Measurements from ENCODE around the gene WASHC2C.
"Not testable (repeated sequence)": the region's sequence is repeated elsewhere in the genome, so short reads cannot be mapped to it uniquely, and the experiment has no call there.

DNA sequence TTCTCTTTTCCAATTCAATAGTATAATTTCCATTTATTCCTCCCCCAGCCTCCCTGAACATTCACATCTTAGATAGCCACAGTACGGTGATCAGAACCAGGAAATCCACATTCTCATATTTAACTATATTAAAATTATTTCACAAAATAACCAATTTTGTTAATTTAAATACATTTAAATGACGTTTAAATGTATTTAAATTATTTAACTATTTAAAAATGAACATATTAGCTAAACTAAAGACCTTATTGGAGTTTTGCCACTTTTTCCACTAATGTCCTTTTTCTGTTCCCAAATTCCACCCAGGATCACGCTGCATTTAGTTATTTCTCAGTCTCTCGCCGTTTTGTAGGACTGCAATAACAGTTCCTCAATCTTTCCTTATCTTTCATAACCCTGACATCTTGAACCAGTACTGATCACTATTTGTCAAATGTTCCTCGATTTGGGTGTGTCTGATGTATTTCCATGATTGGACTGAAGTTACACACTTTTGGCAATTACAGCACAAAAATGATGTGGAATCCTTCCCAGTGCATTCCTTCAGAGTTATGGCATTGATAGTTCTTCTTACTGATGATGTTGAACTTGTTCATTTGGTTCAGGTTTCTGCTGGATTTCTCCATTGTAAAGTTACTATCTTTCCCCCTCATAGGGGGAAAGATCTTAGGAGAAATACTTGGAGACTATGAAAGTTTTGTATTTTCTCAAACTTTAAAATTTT is 93.2 kb downstream of the WASHC2C start:
- TF ChIP-seq, protein P1, sequence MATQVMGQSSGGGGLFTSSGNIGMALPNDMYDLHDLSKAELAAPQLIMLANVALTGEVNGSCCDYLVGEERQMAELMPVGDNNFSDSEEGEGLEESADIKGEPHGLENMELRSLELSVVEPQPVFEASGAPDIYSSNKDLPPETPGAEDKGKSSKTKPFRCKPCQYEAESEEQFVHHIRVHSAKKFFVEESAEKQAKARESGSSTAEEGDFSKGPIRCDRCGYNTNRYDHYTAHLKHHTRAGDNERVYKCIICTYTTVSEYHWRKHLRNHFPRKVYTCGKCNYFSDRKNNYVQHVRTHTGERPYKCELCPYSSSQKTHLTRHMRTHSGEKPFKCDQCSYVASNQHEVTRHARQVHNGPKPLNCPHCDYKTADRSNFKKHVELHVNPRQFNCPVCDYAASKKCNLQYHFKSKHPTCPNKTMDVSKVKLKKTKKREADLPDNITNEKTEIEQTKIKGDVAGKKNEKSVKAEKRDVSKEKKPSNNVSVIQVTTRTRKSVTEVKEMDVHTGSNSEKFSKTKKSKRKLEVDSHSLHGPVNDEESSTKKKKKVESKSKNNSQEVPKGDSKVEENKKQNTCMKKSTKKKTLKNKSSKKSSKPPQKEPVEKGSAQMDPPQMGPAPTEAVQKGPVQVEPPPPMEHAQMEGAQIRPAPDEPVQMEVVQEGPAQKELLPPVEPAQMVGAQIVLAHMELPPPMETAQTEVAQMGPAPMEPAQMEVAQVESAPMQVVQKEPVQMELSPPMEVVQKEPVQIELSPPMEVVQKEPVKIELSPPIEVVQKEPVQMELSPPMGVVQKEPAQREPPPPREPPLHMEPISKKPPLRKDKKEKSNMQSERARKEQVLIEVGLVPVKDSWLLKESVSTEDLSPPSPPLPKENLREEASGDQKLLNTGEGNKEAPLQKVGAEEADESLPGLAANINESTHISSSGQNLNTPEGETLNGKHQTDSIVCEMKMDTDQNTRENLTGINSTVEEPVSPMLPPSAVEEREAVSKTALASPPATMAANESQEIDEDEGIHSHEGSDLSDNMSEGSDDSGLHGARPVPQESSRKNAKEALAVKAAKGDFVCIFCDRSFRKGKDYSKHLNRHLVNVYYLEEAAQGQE (IDR thresholded peaks at IDR 0.05; ENCODE audit: insufficient read depth in 1 of 2, low read depth in 2 of 2, low read length in 1 of 2): not testable (repeated sequence)
- TF ChIP-seq, protein P2, sequence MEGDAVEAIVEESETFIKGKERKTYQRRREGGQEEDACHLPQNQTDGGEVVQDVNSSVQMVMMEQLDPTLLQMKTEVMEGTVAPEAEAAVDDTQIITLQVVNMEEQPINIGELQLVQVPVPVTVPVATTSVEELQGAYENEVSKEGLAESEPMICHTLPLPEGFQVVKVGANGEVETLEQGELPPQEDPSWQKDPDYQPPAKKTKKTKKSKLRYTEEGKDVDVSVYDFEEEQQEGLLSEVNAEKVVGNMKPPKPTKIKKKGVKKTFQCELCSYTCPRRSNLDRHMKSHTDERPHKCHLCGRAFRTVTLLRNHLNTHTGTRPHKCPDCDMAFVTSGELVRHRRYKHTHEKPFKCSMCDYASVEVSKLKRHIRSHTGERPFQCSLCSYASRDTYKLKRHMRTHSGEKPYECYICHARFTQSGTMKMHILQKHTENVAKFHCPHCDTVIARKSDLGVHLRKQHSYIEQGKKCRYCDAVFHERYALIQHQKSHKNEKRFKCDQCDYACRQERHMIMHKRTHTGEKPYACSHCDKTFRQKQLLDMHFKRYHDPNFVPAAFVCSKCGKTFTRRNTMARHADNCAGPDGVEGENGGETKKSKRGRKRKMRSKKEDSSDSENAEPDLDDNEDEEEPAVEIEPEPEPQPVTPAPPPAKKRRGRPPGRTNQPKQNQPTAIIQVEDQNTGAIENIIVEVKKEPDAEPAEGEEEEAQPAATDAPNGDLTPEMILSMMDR (IDR thresholded peaks at IDR 0.05): not testable (repeated sequence)
- TF ChIP-seq POLR2AphosphoS5 (IDR thresholded peaks at IDR 0.05; ENCODE audit: low read depth, low read length): not testable (repeated sequence)
